HG03280 (cell line): ENCODE data around the gene NPDC1.

Experiments used
- ATAC-seq: cut with Tn5 transposase; IDR thresholded peaks from one replicate; pipeline ENCODE4 v1.9.1; 2021; ENCODE audit warnings: mild to moderate bottlenecking, moderate library complexity; ENCODE audit not compliant: unreplicated experiment

Gene NPDC1

GRCh38 chr9:137027369-137028262 is 18.4 kb downstream of the NPDC1 start, which contains the start of gene ABCA2:
ABCA2 (minus strand) TSS chr9:137028237; CDS start chr9:137028140, 97 bp downstream.
- no peak for ATAC-seq

- no peak for ATAC-seq
These were observed 19.1 kb downstream of the NPDC1 start for GRCh38 chr9:137026828-137027227.

GRCh38 chr9:137026384-137026783 is 19.6 kb downstream of the NPDC1 start:
- ATAC-seq: no peak

GRCh38 chr9:137025517-137025966 is 20.4 kb downstream of the NPDC1 start:
- ATAC-seq: no peak

- no peak for ATAC-seq
These were observed 22.4 kb downstream of the NPDC1 start for GRCh38 chr9:137023583-137023991.

- no peak for ATAC-seq
These were observed 22.8 kb downstream of the NPDC1 start for GRCh38 chr9:137023157-137023556.

- no peak for ATAC-seq
These were observed 23.3 kb downstream of the NPDC1 start for GRCh38 chr9:137022662-137023008.

- no peak for ATAC-seq
These were observed 23.9 kb downstream of the NPDC1 start for GRCh38 chr9:137021979-137022661.

- ATAC-seq: no peak
These were observed 24.4 kb downstream of the NPDC1 start for GRCh38 chr9:137021568-137021978.

- no peak for ATAC-seq
These were observed 25.0 kb downstream of the NPDC1 start for GRCh38 chr9:137020771-137021567.

GRCh38 chr9:137019891-137020683 is 25.9 kb downstream of the NPDC1 start:
- no peak for ATAC-seq

GRCh38 chr9:137018761-137019559 is 27.0 kb downstream of the NPDC1 start:
- ATAC-seq: no peak

GRCh38 chr9:137017791-137018497 is 28.0 kb downstream of the NPDC1 start:
- no peak for ATAC-seq

GRCh38 chr9:137017071-137017470 is 28.9 kb downstream of the NPDC1 start:
- ATAC-seq: no peak

- ATAC-seq: no peak
These were observed 29.5 kb downstream of the NPDC1 start for GRCh38 chr9:137016436-137016835.

GRCh38 chr9:137015976-137016375 is 30.0 kb downstream of the NPDC1 start:
- ATAC-seq: no peak

GRCh38 chr9:137015540-137015930 is 30.4 kb downstream of the NPDC1 start:
- ATAC-seq: no peak

GRCh38 chr9:137014776-137015539 is 31.0 kb downstream of the NPDC1 start:
- ATAC-seq: no peak
